IMR-90 (cell line): ENCODE measurements around the gene SMC1A.

Experiments used
- BHLHE40 ChIP-seq: fragments of 150-350 bp; IDR thresholded peaks from 2 replicates; pipeline ENCODE4 v1.6.1; 2016; ENCODE audit warnings: mild to moderate bottlenecking, low read depth, low read length
- CEBPB ChIP-seq: IDR thresholded peaks from 2 replicates; pipeline ENCODE4 v1.6.1; 2012; ENCODE audit warnings: low read depth, low read length, improper control_type of control experiment
- CHD1 ChIP-seq: IDR thresholded peaks from 2 replicates; pipeline ENCODE4 v1.6.1; 2012; ENCODE audit warnings: low read depth, low read length, improper control_type of control experiment
- MAFK ChIP-seq: IDR thresholded peaks from 2 replicates; pipeline ENCODE4 v1.6.1; 2012; ENCODE audit warnings: low read depth, low read length, improper control_type of control experiment
- MAZ ChIP-seq: IDR thresholded peaks from 2 replicates; pipeline ENCODE4 v1.6.1; 2012; ENCODE audit warnings: low read depth, mild to moderate bottlenecking, low read length, improper control_type of control experiment, moderate library complexity, borderline replicate concordance
- MXI1 ChIP-seq: IDR thresholded peaks from 2 replicates; pipeline ENCODE4 v1.6.1; 2012; ENCODE audit warnings: low read depth, mild to moderate bottlenecking, low read length, moderate library complexity, borderline replicate concordance
- POLR2A ChIP-seq: IDR thresholded peaks from 2 replicates; pipeline ENCODE4 v1.6.1; 2012; ENCODE audit warnings: mild to moderate bottlenecking, low read depth, low read length
- RAD21 ChIP-seq: IDR thresholded peaks from 2 replicates; pipeline ENCODE4 v1.6.1; 2012; ENCODE audit warnings: low read length, improper control_type of control experiment
- RCOR1 ChIP-seq: IDR thresholded peaks from 2 replicates; pipeline ENCODE4 v1.6.1; 2012; ENCODE audit warnings: mild to moderate bottlenecking, low read length, improper control_type of control experiment; ENCODE audit not compliant: insufficient replicate concordance
- RFX5 ChIP-seq: IDR thresholded peaks from 2 replicates; pipeline ENCODE4 v1.8.0; 2012; ENCODE audit warnings: low read depth, mild to moderate bottlenecking, low read length, moderate library complexity
- USF2 ChIP-seq: fragments of 150-350 bp; IDR thresholded peaks from 2 replicates; pipeline ENCODE4 v1.6.1; 2017; ENCODE audit warnings: mild to moderate bottlenecking, antibody characterized with exemption, low read length, low read depth
- TF ChIP-seq, protein P1 (sequence below): conservative IDR thresholded peaks from 2 replicates; pipeline ENCODE4 v1.5.1; 2012; ENCODE audit warnings: mild to moderate bottlenecking, low read depth, low read length, improper control_type of control experiment
- TF ChIP-seq, protein P2 (sequence below): fragments of 150-350 bp; IDR thresholded peaks from 2 replicates; pipeline ENCODE4 v1.6.1; 2016; ENCODE audit warnings: low read depth, mild to moderate bottlenecking, low read length, moderate library complexity, borderline replicate concordance

DNA sequence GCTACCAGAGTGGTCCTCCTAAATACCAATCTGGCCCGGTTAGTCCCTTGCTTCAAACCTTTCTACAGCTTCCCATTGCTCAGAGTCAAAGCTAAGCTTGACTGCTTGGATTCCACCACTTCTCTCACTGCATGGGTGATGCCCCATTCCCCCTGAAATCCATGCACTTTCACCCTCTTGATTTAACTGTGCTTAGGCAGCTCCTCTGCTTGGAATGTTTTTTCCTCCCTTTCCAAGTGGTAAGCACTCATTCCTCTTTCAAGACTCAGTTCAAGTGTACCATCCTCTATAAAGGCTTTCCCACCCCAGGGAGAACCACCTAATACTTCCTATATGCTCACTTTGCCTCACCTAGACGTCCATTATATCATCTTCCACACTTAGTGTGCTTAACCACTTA is 49.1 kb downstream of the SMC1A start:
- TF ChIP-seq, protein P1, sequence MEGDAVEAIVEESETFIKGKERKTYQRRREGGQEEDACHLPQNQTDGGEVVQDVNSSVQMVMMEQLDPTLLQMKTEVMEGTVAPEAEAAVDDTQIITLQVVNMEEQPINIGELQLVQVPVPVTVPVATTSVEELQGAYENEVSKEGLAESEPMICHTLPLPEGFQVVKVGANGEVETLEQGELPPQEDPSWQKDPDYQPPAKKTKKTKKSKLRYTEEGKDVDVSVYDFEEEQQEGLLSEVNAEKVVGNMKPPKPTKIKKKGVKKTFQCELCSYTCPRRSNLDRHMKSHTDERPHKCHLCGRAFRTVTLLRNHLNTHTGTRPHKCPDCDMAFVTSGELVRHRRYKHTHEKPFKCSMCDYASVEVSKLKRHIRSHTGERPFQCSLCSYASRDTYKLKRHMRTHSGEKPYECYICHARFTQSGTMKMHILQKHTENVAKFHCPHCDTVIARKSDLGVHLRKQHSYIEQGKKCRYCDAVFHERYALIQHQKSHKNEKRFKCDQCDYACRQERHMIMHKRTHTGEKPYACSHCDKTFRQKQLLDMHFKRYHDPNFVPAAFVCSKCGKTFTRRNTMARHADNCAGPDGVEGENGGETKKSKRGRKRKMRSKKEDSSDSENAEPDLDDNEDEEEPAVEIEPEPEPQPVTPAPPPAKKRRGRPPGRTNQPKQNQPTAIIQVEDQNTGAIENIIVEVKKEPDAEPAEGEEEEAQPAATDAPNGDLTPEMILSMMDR, result no peak
- TF ChIP-seq RFX5 (no peak), POLR2A (no peak), RAD21 (no peak), CHD1 (no peak), USF2 (no peak), MAZ (no peak), RCOR1 (no peak), CEBPB (no peak), MXI1 (no peak), BHLHE40 (no peak), MAFK (no peak)
- TF ChIP-seq, protein P2, sequence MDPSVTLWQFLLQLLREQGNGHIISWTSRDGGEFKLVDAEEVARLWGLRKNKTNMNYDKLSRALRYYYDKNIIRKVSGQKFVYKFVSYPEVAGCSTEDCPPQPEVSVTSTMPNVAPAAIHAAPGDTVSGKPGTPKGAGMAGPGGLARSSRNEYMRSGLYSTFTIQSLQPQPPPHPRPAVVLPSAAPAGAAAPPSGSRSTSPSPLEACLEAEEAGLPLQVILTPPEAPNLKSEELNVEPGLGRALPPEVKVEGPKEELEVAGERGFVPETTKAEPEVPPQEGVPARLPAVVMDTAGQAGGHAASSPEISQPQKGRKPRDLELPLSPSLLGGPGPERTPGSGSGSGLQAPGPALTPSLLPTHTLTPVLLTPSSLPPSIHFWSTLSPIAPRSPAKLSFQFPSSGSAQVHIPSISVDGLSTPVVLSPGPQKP, result no peak
